HEK293 (cell line): ENCODE results near the gene PCDHGA5.
A peak's percentile ranks its signal among the peaks of the same experiment; 100 is the strongest.
"Not testable (repeated sequence)": the region's sequence is repeated elsewhere in the genome, so short reads cannot be mapped to it uniquely, and the experiment has no call there.

Experiments
- CTCF ChIA-PET: fragments of 350-600 bp; formaldehyde crosslinking; extraction: SDS; loops from one replicate; lab custom pipeline; 2021; ENCODE audit warnings: antibody characterized with exemption; lab: Yijun Ruan, JAX
- POLR2A ChIA-PET: fragments of 300-600 bp; formaldehyde crosslinking; extraction: SDS; loops from one replicate; lab custom pipeline; 2020; ENCODE audit warnings: antibody characterized with exemption, inconsistent platforms; lab: Yijun Ruan, JAX
- H3K27ac ChIP-seq: fragments of 200-500 bp; sonication (Bioruptor generic); 2 replicates; pipeline ENCODE4 v1.5.1; 2014; ENCODE audit warnings: low read depth, low read length, control low read depth, inconsistent platforms; ENCODE audit errors: extremely low read depth
- H3K36me3 ChIP-seq, 2 experiments: fragments of 200-500 bp in 1 of 2; sonication (Bioruptor generic) in 1 of 2; 1 replicate in 1 of 2; 2 replicates in 1 of 2; pipeline ENCODE4 v1.5.1; 2014 to 2017; ENCODE audit warnings: inconsistent platforms in 2 of 2, low read length in 2 of 2; ENCODE audit not compliant: control insufficient read depth in 2 of 2, insufficient read depth in 1 of 2
- H3K4me1 ChIP-seq: fragments of 200-500 bp; sonication (Bioruptor generic); 2 replicates; pipeline ENCODE4 v1.5.1; 2014; ENCODE audit warnings: mild to moderate bottlenecking, low read length, inconsistent platforms; ENCODE audit not compliant: control insufficient read depth, insufficient read depth
- H3K4me3 ChIP-seq: 2 replicates; pipeline ENCODE4 v1.5.1; 2011; ENCODE audit warnings: low read depth, mild to moderate bottlenecking, control low read depth, low read length, moderate library complexity
- H3K9me3 ChIP-seq: fragments of 200-500 bp; sonication (Bioruptor generic); 2 replicates; pipeline ENCODE4 v1.5.1; 2014; ENCODE audit warnings: low read depth, low read length, inconsistent platforms; ENCODE audit not compliant: control insufficient read depth, insufficient read depth
- ZNF174 ChIP-seq: fragments of 450-650 bp; formaldehyde crosslinking; IDR thresholded peaks from 2 replicates; pipeline ENCODE4 v1.5.0; 2017; ENCODE audit warnings: missing biosample characterization, mild to moderate bottlenecking, missing genetic modification characterization
- ZNF214 ChIP-seq: fragments of 450-650 bp; formaldehyde crosslinking; IDR thresholded peaks from 2 replicates; pipeline ENCODE4 v1.5.1; 2017; ENCODE audit warnings: missing biosample characterization, mild to moderate bottlenecking, missing genetic modification characterization, borderline replicate concordance
- ZNF654 ChIP-seq: fragments of 450-650 bp; formaldehyde crosslinking; IDR thresholded peaks from 2 replicates; pipeline ENCODE4 v1.5.1; 2016; ENCODE audit warnings: low read depth, missing biosample characterization, missing genetic modification characterization
- TF ChIP-seq, protein P1 (sequence below): fragments of 450-650 bp; formaldehyde crosslinking; IDR thresholded peaks from 2 replicates; pipeline ENCODE4 v1.5.1; 2016; ENCODE audit warnings: missing biosample characterization, missing genetic modification characterization
- TF ChIP-seq, protein P2 (sequence below): fragments of 450-650 bp; formaldehyde crosslinking; IDR thresholded peaks from 2 replicates; pipeline ENCODE4 v1.5.1; 2016; ENCODE audit warnings: missing biosample characterization, missing genetic modification characterization
- TF ChIP-seq, protein P3 (sequence below): fragments of 450-650 bp; formaldehyde crosslinking; IDR thresholded peaks from 2 replicates; pipeline ENCODE4 v1.5.1; 2016; ENCODE audit warnings: missing biosample characterization, missing genetic modification characterization
- TF ChIP-seq, protein P4 (sequence below): fragments of 450-650 bp; formaldehyde crosslinking; IDR thresholded peaks from 2 replicates; pipeline ENCODE4 v1.5.1; 2016; ENCODE audit warnings: missing biosample characterization, missing genetic modification characterization

PCDHGA5 gene

DNA sequence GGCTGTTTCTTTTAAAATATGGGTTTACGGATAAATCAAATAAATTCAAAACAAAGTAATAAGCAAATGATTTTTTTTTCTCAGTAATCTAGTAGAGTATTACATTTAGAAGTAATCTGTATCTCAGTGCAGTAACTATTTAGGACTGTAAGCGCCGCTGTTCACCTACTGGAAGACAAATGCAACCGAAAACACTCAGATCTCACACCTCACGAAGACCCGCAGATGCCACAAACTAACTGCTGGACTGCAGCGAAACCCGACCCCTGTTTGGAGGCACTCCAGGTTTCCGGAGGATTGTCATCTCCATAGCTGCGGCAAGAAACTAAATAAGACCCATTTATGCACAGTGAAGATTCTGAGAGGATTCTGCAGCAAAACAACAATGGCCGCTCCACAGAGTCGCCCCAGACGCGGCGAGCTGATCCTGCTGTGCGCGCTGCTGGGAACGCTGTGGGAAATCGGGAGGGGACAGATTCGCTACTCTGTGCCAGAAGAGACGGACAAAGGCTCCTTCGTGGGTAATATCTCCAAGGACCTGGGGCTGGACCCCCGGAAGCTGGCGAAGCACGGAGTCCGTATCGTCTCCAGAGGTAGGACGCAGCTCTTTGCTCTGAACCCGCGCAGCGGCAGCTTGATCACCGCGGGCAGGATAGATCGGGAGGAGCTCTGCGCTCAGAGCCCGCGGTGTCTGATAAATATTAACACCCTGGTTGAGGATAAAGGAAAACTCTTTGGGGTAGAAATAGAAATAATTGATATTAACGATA, 28.7 kb downstream of the PCDHGA5 start, which contains the start of gene PCDHGA8:
Gene PCDHGA8, plus strand, starts transcription at position 205 of the 770 bp plus-strand sequence. Its CDS starts 181 bp downstream, at position 386.
- ChIA-PET POLR2A (no interaction called here), CTCF (interaction anchor here (0.6 to 4.2 kb wide), 18 partner anchors 9 to 483 kb away, joined by 3 to 25 read pairs (median 4); partner anchors contain the start of genes PCDHB11, PCDHGA11, PCDHGA4 and PCDHGA5)
- H3K4me1 ChIP-seq, result no peaks in the 10 kb centered on the region
- H3K9me3 ChIP-seq, result no peaks in the 10 kb centered on the region
- H3K36me3 ChIP-seq, result no peaks in the 10 kb centered on the region
- TF ChIP-seq, protein P1, sequence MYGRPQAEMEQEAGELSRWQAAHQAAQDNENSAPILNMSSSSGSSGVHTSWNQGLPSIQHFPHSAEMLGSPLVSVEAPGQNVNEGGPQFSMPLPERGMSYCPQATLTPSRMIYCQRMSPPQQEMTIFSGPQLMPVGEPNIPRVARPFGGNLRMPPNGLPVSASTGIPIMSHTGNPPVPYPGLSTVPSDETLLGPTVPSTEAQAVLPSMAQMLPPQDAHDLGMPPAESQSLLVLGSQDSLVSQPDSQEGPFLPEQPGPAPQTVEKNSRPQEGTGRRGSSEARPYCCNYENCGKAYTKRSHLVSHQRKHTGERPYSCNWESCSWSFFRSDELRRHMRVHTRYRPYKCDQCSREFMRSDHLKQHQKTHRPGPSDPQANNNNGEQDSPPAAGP, result no peak
- TF ChIP-seq ZNF654 (tag by site-specific recombination) (peak; percentile 21; the same call in 1 of the 2 replicates), ZNF174 (tag by site-specific recombination) (no peak)
- TF ChIP-seq, protein P2, sequence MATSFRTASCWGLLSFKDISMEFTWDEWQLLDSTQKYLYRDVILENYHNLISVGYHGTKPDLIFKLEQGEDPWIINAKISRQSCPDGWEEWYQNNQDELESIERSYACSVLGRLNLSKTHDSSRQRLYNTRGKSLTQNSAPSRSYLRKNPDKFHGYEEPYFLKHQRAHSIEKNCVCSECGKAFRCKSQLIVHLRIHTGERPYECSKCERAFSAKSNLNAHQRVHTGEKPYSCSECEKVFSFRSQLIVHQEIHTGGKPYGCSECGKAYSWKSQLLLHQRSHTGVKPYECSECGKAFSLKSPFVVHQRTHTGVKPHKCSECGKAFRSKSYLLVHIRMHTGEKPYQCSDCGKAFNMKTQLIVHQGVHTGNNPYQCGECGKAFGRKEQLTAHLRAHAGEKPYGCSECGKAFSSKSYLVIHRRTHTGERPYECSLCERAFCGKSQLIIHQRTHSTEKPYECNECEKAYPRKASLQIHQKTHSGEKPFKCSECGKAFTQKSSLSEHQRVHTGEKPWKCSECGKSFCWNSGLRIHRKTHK (tag by site-specific recombination), result no peak
- TF ChIP-seq, protein P3, sequence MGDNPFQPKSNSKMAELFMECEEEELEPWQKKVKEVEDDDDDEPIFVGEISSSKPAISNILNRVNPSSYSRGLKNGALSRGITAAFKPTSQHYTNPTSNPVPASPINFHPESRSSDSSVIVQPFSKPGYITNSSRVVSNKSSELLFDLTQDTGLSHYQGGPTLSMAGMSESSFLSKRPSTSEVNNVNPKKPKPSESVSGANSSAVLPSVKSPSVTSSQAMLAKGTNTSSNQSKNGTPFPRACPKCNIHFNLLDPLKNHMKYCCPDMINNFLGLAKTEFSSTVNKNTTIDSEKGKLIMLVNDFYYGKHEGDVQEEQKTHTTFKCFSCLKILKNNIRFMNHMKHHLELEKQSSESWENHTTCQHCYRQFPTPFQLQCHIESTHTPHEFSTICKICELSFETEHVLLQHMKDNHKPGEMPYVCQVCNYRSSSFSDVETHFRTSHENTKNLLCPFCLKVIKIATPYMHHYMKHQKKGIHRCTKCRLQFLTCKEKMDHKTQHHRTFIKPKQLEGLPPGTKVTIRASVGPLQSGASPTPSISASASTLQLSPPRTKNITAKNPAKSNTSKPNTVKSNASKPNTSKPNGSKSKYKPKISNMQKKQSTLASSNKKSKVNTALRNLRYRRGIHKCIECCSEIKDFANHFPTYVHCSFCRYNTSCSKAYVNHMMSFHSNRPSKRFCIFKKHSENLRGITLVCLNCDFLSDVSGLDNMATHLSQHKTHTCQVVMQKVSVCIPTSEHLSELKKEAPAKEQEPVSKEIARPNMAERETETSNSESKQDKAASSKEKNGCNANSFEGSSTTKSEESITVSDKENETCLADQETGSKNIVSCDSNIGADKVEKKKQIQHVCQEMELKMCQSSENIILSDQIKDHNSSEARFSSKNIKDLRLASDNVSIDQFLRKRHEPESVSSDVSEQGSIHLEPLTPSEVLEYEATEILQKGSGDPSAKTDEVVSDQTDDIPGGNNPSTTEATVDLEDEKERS (tag by site-specific recombination), result no peak
- no peak within 1 kb of the TSS for H3K27ac ChIP-seq
- no peak within 1 kb of the TSS for H3K4me3 ChIP-seq

DNA sequence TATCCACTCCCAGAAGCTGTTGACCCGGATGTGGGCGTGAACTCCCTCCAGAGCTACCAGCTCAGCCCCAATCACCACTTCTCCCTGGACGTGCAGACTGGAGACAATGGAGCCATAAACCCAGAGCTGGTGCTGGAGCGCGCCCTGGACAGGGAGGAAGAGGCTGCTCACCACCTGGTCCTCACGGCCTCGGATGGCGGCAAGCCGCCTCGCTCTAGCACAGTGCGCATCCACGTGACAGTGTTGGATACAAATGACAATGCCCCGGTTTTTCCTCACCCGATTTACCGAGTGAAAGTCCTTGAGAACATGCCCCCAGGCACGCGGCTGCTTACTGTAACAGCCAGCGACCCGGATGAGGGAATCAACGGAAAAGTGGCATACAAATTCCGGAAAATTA, 29.3 kb downstream of the PCDHGA5 start:
- ChIA-PET POLR2A (no interaction called here), CTCF (interaction anchor here (0.6 to 4.2 kb wide), 10 partner anchors 10 to 483 kb away, joined by 3 to 25 read pairs (median 5); partner anchors contain the start of genes PCDHGA11, PCDHGA6, PCDHGA7 and PCDHGB6)
- Histone ChIP-seq H3K9me3 (no peaks in the 10 kb centered on the region), H3K27ac (no peak overlapping the region), H3K4me3 (no peak overlapping the region), H3K4me1 (no peaks in the 10 kb centered on the region), H3K36me3 (no peaks in the 10 kb centered on the region)
- TF ChIP-seq ZNF214 (tag by site-specific recombination), result no peak

DNA sequence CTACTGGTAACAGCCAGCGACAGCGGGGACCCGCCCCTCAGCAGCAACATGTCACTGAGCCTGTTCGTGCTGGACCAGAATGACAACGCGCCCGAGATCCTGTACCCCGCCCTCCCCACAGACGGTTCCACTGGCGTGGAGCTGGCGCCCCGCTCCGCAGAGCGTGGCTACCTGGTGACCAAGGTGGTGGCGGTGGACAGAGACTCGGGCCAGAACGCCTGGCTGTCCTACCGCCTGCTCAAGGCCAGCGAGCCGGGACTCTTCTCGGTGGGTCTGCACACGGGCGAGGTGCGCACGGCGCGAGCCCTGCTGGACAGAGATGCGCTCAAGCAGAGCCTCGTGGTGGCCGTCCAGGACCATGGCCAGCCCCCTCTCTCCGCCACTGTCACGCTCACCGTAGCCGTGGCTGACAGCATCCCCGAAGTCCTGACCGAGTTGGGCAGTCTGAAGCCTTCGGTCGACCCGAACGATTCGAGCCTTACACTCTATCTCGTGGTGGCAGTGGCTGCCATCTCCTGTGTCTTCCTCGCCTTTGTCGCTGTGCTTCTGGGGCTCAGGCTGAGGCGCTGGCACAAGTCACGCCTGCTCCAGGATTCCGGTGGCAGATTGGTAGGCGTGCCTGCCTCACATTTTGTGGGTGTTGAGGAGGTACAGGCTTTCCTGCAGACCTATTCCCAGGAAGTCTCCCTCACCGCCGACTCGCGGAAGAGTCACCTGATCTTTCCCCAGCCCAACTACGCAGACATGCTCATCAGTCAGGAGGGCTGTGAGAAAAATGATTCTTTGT, 30.6 kb downstream of the PCDHGA5 start:
- CTCF ChIA-PET, result interaction anchor here (1.0 to 4.2 kb wide), 5 partner anchors 8 to 169 kb away, joined by 6 to 57 read pairs (median 12); partner anchors contain the start of gene PCDHGB3
- H3K27ac ChIP-seq, H3K36me3 ChIP-seq, POLR2A ChIA-PET, H3K9me3 ChIP-seq: not testable (repeated sequence)
- TF ChIP-seq, protein P4, sequence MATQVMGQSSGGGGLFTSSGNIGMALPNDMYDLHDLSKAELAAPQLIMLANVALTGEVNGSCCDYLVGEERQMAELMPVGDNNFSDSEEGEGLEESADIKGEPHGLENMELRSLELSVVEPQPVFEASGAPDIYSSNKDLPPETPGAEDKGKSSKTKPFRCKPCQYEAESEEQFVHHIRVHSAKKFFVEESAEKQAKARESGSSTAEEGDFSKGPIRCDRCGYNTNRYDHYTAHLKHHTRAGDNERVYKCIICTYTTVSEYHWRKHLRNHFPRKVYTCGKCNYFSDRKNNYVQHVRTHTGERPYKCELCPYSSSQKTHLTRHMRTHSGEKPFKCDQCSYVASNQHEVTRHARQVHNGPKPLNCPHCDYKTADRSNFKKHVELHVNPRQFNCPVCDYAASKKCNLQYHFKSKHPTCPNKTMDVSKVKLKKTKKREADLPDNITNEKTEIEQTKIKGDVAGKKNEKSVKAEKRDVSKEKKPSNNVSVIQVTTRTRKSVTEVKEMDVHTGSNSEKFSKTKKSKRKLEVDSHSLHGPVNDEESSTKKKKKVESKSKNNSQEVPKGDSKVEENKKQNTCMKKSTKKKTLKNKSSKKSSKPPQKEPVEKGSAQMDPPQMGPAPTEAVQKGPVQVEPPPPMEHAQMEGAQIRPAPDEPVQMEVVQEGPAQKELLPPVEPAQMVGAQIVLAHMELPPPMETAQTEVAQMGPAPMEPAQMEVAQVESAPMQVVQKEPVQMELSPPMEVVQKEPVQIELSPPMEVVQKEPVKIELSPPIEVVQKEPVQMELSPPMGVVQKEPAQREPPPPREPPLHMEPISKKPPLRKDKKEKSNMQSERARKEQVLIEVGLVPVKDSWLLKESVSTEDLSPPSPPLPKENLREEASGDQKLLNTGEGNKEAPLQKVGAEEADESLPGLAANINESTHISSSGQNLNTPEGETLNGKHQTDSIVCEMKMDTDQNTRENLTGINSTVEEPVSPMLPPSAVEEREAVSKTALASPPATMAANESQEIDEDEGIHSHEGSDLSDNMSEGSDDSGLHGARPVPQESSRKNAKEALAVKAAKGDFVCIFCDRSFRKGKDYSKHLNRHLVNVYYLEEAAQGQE (tag by site-specific recombination), result 0 out of 2 replicates have a peak, but pooled peaks have one; percentile 39
- TF ChIP-seq, all 188 proteins: peak for 1; not testable (repeated sequence) for 187
- not testable (repeated sequence) for H3K4me1 ChIP-seq, H3K4me3 ChIP-seq
